HCT116 (cell line): ENCODE results near the gene MLLT6. TPM values are rescaled to one million over a fixed set of nuclear protein-coding genes. Genes with fewer than 3 reads are reported as not detected.
A peak's percentile ranks its signal among the peaks of the same experiment; 100 is the strongest.

Experiments used
- ATAC-seq: fragments of 200-7000 bp; cut with Tn5 transposase; 2 replicates; pipeline ENCODE4 v1.9.1; 2020; ENCODE audit warnings: mild to moderate bottlenecking, moderate library complexity
- BruUV-seq: library from RNA; stranded (reverse); fragments of 400-500 nt; replicated peaks from 2 replicates; lab custom pipeline; 2021; lab: Mats Ljungman, UMichigan
- CTCF ChIA-PET: fragments of 300-600 bp; sonication (Branson Sonifier 250); formaldehyde crosslinking; loops from one replicate; lab custom pipeline; 2021; ENCODE audit warnings: antibody characterized with exemption; lab: Charles Lee
- POLR2A ChIA-PET: fragments of 300-600, 350-600 bp; sonication (Branson Sonifier 250); formaldehyde crosslinking; loops from one replicate; lab custom pipeline; 2021; ENCODE audit warnings: antibody characterized with exemption; lab: Charles Lee
- RAD21 ChIA-PET, 2 experiments: fragments of 300-600 bp; sonication (Branson Sonifier 250); formaldehyde crosslinking; loops; one replicate each; lab custom pipeline; 2023; ENCODE audit warnings: low total read pairs in 2 of 2; ENCODE audit not compliant: uncharacterized antibody in 2 of 2, unreplicated experiment in 2 of 2, low non-redundant PET in 1 of 2; lab: Charles Lee
- DNase-seq: peaks from one replicate; pipeline ENCODE4 v3.0.0-alpha.2; 2010; ENCODE audit warnings: low read depth, low spot score
- H2AFZ ChIP-seq: fragments of 200-600 bp; shearing (Covaris generic), sonication (generic); 2 replicates; pipeline ENCODE4 v1.6.1; 2017; ENCODE audit warnings: low read depth, mixed run types, mixed read lengths, antibody characterized with exemption, low read length; ENCODE audit not compliant: poor library complexity, severe bottlenecking
- H3K27ac ChIP-seq: 2 replicates; pipeline ENCODE4 v1.5.1; 2012; ENCODE audit warnings: low read depth, low read length
- H3K27me3 ChIP-seq: fragments of 200-600 bp; sonication (generic); 2 replicates; pipeline ENCODE4 v1.6.1; 2016; ENCODE audit warnings: mixed run types, low read length, mixed read lengths; ENCODE audit not compliant: insufficient read depth
- H3K36me3 ChIP-seq, 2 experiments: fragments of 200-500 bp in 1 of 2; fragments of 200-600 bp in 1 of 2; sonication (Bioruptor generic) in 1 of 2; sonication (generic) in 1 of 2; 2 replicates each; pipeline versions ENCODE4 v1.5.1 to v1.6.1; 2014 to 2016; ENCODE audit warnings: low read length in 2 of 2, inconsistent platforms in 1 of 2, mixed read lengths in 1 of 2, mixed run types in 1 of 2; ENCODE audit not compliant: insufficient read depth in 2 of 2, control insufficient read depth in 1 of 2
- H3K4me1 ChIP-seq, 2 experiments: fragments of 200-600 bp in 1 of 2; sonication (generic) in 1 of 2; 2 replicates each; pipeline versions ENCODE4 v1.5.1 to v1.6.1; 2012 to 2017; ENCODE audit warnings: low read length in 2 of 2, inconsistent platforms in 1 of 2, mild to moderate bottlenecking in 1 of 2, mixed read lengths in 1 of 2, mixed run types in 1 of 2, moderate library complexity in 1 of 2; ENCODE audit not compliant: insufficient read depth in 2 of 2, control insufficient read depth in 1 of 2
- H3K4me2 ChIP-seq: fragments of 200-600 bp; sonication (generic); 2 replicates; pipeline ENCODE4 v1.6.1; 2017; ENCODE audit warnings: mixed run types, low read length, mixed read lengths
- H3K4me3 ChIP-seq, 2 experiments: fragments of 200-600 bp in 1 of 2; sonication (generic) in 1 of 2; replicated peaks in 1 of 2; 2 replicates each; pipeline ENCODE4 v1.5.1; 2011 to 2016; ENCODE audit warnings: low read length in 2 of 2, control low read depth in 1 of 2, low read depth in 1 of 2, mild to moderate bottlenecking in 1 of 2, mixed read lengths in 1 of 2, mixed run types in 1 of 2
- H3K79me2 ChIP-seq: fragments of 200-600 bp; sonication (generic); 2 replicates; pipeline ENCODE4 v1.6.1; 2017; ENCODE audit warnings: mild to moderate bottlenecking, mixed run types, low read length, moderate library complexity, mixed read lengths; ENCODE audit not compliant: insufficient read depth
- H3K9ac ChIP-seq: fragments of 200-600 bp; sonication (generic); 2 replicates; pipeline ENCODE4 v1.6.1; 2016; ENCODE audit warnings: low read length, mixed read lengths
- H3K9me2 ChIP-seq: fragments of 200-600 bp; sonication (generic), shearing (Covaris generic); 2 replicates; pipeline ENCODE4 v1.6.1; 2017; ENCODE audit warnings: mixed run types, mild to moderate bottlenecking, moderate library complexity; ENCODE audit not compliant: insufficient read depth
- H3K9me3 ChIP-seq, 2 experiments: fragments of 200-500 bp in 1 of 2; fragments of 200-600 bp in 1 of 2; sonication (Bioruptor generic) in 1 of 2; sonication (generic) in 1 of 2; 2 replicates each; pipeline ENCODE4 v1.6.1; 2014 to 2017; ENCODE audit warnings: low read length in 2 of 2, mixed read lengths in 2 of 2, inconsistent platforms in 1 of 2, low read depth in 1 of 2, mild to moderate bottlenecking in 1 of 2, mixed run types in 1 of 2, moderate library complexity in 1 of 2; ENCODE audit not compliant: control insufficient read depth in 1 of 2, insufficient read depth in 1 of 2
- H4K20me1 ChIP-seq: fragments of 200-600 bp; sonication (generic), shearing (Covaris generic); 2 replicates; pipeline ENCODE4 v1.6.1; 2017; ENCODE audit warnings: mixed run types, mild to moderate bottlenecking, moderate library complexity; ENCODE audit not compliant: insufficient read depth
- ATF3 ChIP-seq: IDR thresholded peaks from 2 replicates; pipeline ENCODE4 v1.6.1; 2012
- EZH2phosphoT487 ChIP-seq: fragments of 200-600 bp; IDR thresholded peaks from 2 replicates; pipeline ENCODE4 v1.6.1; 2018; ENCODE audit warnings: antibody characterized with exemption, borderline replicate concordance
- POLR2AphosphoS5 ChIP-seq: IDR thresholded peaks from 2 replicates; pipeline ENCODE4 v1.6.1; 2011; ENCODE audit warnings: mild to moderate bottlenecking, low read depth, low read length, moderate library complexity
- RAD21 ChIP-seq: IDR thresholded peaks from 2 replicates; pipeline ENCODE4 v1.6.1; 2012; ENCODE audit warnings: low read depth, mild to moderate bottlenecking
- REST ChIP-seq: IDR thresholded peaks from 2 replicates; pipeline ENCODE4 v1.6.1; 2012; ENCODE audit warnings: low read depth
- SRF ChIP-seq: IDR thresholded peaks from 2 replicates; pipeline ENCODE4 v1.6.1; 2012; ENCODE audit warnings: low read depth
- TCF7L2 ChIP-seq: IDR thresholded peaks from 2 replicates; pipeline ENCODE4 v1.7.0; 2011; ENCODE audit warnings: borderline replicate concordance, inconsistent platforms; ENCODE audit not compliant: insufficient read depth, insufficient read length; ENCODE audit errors: extremely low read depth
- YY1 ChIP-seq: IDR thresholded peaks from 2 replicates; pipeline ENCODE4 v1.6.1; 2011; ENCODE audit warnings: low read length, low read depth, moderate library complexity, mild to moderate bottlenecking; ENCODE audit not compliant: insufficient replicate concordance; ENCODE audit errors: extremely low read depth
- ZBTB33 ChIP-seq: IDR thresholded peaks from 2 replicates; pipeline ENCODE4 v1.6.1; 2011; ENCODE audit warnings: mild to moderate bottlenecking, low read length, moderate library complexity; ENCODE audit not compliant: insufficient replicate concordance; ENCODE audit errors: extremely low read depth
- ZFX ChIP-seq: fragments of 450-650 bp; IDR thresholded peaks from 2 replicates; pipeline ENCODE4 v1.6.1; 2017
- intact Hi-C: fragments of 100-400 bp; cut with micrococcal nuclease; formaldehyde crosslinking; loops from 2 replicates; pipeline ENCODE4 v1.10.0; 2022
- total RNA-seq: library from RNA; stranded (reverse); gene quantifications from one replicate; pipeline ENCODE4 v1.2.1, GENCODE V29; 2021; ENCODE audit not compliant: unreplicated experiment

MLLT6 gene
- total RNA-seq, 1 experiment from 2014 or later, result 110 TPM

GRCh38 chr17:38715216-38715943, 10.3 kb downstream of the MLLT6 start:
- Histone ChIP-seq H3K79me2 (no peaks in the 10 kb centered on the region), H3K27ac (0 out of 2 replicates have a peak overlapping the region, but pooled peaks have one; percentile 18), H3K4me2 (no peak overlapping the region), H3K9ac (no peak overlapping the region), H3K27me3 (no peaks in the 10 kb centered on the region), H2AFZ (no peak overlapping the region), H4K20me1 (no peaks in the 10 kb centered on the region), H3K36me3 (peaks cover 15 to 23% of the 10 kb centered on the region in 2 experiments; a peak in 3 of 4 replicates), H3K9me3 (no peaks in the 10 kb centered on the region), H3K4me3 (no peak overlapping the region), H3K9me2 (no peaks in the 10 kb centered on the region), H3K4me1 (peaks cover 5 to 24% of the 10 kb centered on the region in 2 experiments)
- no peak for ATAC-seq
- BruUV-seq, result no TSS peak
- POLR2A ChIA-PET, result no interaction called here
- RAD21 ChIA-PET, result no interaction called here
- TF ChIP-seq POLR2AphosphoS5 (0 out of 2 replicates have a peak, but pooled peaks have one; percentile 18), ATF3 (no peak), SRF (no peak)
- intact Hi-C loops, result no loop called here
- DNase-seq, result no peak
- CTCF ChIA-PET, result no interaction called here

- Histone ChIP-seq H3K9me2 (no peaks in the 10 kb centered on the region), H3K9ac (no peak overlapping the region), H3K27me3 (no peaks in the 10 kb centered on the region), H3K4me2 (no peak overlapping the region), H3K27ac (no peak overlapping the region), H3K4me1 (peaks cover 5 to 24% of the 10 kb centered on the region in 2 experiments), H3K36me3 (peaks cover 13 to 27% of the 10 kb centered on the region in 2 experiments), H4K20me1 (no peaks in the 10 kb centered on the region), H3K79me2 (no peaks in the 10 kb centered on the region), H2AFZ (no peak overlapping the region), H3K9me3 (no peaks in the 10 kb centered on the region), H3K4me3 (no peak overlapping the region)
- RAD21 ChIA-PET, result no interaction called here
- intact Hi-C loops, result no loop called here
- no TSS peak for BruUV-seq
- CTCF ChIA-PET, result interaction anchor here (0.9 kb wide), 1 partner anchor 19 kb away, joined by 3 read pairs; no protein-coding TSS in a partner anchor
- POLR2A ChIA-PET, result no interaction called here
- ATAC-seq (no peak), DNase-seq (no peak)
- TF ChIP-seq EZH2phosphoT487 (no peak), YY1 (no peak), SRF (no peak), REST (no peak), ZBTB33 (no peak), ZFX (no peak), RAD21 (no peak), ATF3 (no peak), TCF7L2 (no peak)
Measured at GRCh38 chr17:38716368-38717005, 11.4 kb downstream of the MLLT6 start.
